Measurements from ENCODE around the gene EFCC1.
A peak's percentile ranks its signal among the peaks of the same experiment; 100 is the strongest.

Gene EFCC1

DNA sequence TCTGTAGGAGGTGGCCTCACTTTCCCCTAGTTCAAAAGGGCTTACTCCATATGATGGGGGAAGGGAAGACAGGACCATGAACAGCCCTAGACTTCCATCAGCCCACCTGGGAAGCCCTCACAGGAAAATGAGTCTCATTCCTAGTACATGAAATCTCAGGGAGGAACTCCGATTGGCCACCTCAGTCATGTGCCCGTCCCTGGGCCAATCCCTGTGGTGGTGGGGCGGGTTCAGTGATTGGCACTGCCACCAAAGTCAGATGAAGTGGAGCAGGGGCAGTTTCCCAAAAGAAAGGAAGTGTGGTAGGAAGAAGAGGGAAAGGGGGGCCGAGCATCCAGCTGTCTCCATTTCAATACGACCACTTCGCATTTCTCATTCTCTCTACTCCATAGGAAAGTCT, 33.5 kb downstream of the EFCC1 start:
- no peak for DNase-seq

DNA sequence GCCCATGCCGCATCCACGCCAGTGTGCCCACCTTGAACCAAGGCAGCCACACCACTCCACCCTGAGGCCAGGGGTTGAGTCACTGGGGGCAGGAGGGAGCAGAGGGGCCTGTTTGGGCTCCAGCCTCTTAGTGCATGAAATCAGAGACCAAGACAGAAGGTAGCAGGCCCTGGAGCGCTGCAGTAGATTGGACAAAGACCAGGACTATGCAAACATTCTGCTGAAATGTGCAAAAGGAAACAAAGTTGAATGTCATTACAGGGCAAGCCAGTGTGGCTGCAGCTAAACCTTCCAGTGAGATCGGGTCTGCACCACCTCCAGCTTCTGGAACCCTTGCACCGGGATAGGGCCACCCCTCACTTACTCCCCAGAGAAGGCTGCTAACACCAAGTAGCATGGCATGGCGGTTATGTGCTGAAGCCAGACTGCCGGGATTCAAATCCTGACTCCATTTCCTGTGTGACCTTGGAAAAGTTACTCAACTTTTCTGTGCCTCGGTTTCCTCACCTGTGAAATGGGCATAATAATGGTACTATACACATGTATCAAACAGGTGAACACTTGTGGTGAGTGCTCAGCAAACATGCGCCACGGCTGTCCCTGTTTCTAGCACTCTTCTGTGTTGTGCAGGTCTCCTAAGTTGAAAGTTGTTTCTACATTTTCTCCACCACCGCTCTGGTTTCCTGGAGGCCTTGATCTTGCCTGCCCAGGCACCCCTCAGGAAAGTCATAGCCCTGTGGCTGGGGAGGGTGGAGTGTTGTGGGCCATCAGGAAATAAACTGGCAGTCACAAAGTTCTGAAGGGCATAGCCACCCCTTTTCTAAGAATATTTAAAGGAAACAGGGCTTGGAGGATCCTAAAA, 34.5 kb downstream of the EFCC1 start:
- DNase-seq, result no peak

DNA sequence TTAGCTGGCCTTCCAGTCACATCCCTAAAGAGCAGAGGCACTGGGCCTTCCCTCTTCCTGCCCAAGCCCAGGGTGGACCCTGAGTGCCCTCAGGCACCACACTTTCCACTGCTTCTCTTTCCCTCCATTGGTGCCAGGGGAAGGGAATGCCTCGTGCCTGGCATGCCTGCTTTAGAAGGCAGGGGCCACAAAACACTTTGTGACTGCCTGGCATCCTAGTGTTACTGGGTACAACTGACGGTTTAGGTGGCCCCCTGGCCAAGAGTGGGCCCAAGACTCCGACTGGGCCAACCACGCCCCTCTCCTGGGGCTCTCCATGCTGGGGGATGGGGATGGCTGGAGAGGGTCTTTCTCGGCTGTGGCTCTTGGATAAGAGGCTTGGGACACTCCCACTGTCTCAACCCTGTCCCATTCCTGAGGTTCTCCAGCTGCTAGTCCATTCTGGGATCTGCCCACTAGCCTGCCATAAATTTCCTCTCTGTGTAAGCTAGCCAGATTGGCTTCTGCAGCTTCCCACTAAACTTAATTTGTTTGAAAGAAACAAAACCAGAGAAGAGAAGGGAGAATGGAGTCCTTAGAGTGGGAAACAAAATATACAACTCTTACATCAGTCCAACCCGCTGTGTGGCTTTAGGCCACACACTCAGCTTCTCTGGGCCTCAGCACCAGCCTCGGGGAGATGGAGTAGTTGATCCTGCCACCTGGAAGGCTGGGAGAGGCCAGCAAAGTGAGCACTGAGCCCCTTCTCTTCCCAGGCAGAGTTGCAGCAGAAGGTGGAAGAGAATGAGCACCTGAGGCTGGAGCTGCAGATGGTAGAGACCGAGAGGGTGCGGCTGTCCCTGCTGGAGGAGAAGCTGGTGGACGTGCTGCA, 35.4 kb downstream of the EFCC1 start:
- DNase-seq, result no peak

DNA sequence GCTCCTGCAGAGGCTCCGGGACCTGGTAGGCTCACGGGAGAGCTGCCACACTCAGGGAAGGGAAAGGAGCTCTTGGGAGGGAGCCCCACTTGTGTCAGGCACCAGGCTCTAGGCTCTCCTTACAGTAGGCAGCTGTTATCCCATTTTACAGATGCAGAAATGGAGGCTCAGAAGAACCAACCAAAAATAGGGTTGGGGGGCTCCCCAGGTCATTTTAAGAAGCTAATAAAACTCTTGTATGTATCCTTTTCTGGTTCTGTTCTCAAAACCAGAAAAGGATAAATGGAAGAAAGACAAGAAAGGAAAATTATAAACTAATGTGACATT, 36.0 kb downstream of the EFCC1 start:
- DNase-seq, result no peak

DNA sequence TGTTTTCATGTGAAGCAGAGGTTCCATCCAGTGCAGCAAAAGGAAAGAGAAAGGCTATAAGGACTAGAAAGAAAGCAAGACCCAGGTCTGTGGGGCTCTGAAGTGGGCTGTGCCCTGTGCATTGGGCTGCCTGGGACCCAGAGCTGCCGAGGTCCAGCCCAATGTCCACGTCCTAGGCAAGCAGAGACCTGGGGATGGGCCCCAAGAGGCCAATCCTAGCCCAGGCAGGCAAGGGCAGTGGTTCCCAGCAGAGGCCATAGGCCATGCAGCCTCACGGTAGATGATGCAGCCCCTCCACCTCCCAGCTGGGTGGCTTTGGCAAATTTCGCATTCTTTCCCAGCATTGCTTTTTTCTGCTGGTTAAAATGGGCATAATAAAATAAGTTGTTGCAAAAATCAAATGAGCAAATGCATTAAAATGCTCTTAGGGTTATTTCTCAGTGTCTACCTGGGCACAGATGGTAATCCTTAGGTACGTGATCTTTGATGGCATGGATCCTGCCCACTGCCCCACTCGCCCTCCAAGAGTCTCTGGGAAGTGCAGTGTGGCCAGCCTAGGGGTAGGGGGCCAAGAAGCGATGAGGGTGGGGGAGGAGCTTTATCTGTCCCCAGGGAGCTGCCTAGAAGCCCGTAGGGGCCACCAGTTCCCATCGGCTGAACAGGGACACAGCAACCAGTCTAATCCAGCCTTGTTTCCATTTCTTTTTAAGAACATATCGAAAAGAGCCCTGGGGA, 37.2 kb downstream of the EFCC1 start:
- DNase-seq, result no peak

DNA sequence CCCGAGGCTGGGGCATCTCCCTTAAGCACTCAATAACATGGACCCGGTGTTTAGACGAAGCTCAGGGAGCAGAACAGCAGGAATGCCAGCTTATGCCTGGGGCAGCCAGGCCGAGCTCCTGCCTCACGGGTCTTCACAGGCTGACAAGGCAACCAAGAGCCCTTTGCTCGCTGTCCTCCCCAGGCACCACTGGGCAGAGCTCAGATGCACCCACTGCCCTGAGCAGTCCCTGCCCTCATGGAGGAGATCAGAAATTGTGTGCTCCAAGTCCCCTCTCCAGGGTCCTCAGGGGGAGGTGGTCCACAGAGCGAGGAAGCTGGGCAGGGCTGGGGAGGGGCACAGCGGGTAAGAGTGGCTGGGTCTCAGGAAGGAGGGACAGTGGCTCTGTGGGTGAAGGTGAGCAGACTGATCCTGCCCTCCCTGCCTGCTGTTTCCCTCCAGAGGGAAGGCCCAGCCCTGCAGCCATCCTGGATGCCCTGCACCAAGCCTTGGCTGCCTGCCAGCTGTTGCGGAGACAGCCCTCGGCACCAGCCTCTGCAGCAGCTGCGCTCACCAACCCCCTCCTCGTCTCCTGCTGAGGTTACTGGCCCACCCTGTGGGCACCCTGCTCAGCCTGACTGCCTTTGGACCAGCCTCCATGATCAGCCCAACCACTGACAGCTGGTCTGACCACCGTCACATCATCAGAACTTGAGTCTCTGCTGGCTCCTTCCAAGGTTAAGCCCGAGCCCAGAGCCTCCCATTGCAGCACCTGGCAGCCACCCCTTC, 38.4 kb downstream of the EFCC1 start:
- DNase-seq, result no peak

DNA sequence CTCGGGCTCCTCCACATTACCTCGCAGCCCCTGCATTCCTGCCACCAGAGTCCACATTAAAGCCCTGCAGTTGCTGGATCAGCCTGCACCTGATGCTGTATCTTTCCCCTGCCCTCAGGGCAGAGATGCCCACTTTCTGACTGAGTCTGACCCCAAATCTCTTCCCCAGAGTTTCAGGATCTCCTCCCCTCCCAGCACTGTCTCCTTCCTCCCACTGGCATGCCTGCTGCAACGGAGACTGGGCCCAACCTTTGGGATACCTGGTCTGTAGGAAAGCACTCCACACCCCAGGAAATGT, 38.9 kb downstream of the EFCC1 start:
- DNase-seq, result no peak

DNA sequence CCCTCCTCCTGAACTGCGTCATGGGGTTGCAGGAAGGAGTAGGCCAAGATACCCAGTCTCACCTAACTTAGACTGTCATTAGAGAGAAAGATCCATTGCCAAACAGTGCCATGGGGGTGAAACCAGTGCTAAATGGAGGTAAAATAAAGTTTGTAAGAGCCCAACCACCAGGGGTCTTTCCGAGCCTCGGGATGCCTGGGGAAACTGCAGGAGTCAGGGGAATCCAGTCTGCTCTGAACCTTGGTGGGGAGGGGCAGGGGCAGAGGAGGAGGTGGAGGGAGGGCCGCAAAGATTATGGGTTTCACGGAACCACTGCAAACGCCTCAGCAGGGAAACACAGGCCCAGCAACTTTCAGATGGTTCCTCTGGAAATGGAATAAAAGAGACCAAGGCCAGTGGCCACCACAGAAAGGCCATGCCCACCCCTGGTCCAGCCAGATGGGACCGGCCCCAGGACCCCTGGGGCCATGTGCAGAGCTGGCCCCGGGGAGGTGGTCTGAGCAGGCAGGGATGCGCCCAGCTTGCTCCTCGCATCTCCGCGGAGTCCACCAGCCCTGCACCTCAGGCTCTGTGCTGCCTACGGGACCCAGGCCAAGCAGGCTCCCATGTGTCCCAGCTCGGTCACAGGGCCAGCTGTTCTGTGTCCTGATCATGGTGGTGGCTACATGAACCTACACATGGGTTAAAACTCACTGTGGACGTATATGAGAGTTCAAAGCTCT, 39.6 kb downstream of the EFCC1 start:
- DNase-seq, result no peak

DNA sequence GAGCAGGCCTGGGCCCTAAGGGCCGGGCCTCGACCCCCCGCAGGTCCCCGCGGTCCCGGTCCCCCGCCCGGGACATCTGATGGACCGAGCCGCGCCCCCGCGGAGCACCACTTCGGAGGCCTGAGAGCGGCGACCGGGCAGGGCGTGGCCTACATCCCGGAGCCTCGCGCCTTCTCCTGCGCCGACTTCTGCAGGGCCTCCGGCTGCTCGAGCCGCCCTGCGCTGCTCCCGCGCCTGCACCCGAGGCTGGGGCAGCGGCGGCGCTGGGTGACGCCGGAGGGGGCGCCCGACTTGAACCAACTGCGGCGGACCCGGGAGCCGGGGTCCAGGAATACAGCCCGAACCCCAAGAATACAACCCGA, 44.6 kb downstream of the EFCC1 start:
- DNase-seq, result peak; percentile 17

DNA sequence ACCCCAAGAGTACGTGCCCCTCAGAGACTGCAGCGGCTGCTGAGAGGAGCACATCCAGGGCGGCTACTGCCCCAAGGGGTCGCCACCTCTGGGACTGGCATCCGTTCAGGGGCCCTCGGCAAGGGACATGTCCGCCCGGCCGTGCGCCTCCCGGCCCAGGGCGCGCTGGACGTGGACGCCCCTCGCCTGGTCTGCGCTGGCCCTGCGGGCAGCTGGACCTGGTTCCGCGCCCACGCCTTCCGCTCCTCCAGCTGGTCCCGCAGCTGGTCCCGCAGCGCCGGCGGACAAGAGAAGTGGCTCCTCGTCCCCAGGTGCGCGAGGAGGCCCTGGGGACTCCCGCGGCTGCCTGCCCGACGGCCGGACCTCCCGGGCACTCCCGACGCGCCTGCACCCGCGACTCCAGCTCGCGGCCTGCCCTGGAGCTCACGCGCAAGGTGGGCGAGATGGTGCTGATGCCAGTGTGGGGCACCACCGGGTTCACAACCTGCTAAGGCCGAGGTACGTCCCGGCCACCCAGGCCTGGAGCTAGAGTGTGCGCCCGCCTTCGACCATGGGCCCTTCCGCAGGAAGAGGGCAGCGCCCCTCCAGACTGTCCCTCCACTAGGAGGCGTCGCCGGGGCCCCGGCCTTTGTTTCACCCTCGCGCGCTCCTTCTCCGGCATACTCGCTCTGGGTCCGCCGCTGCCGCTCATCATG, 45.1 kb downstream of the EFCC1 start:
- DNase-seq, result no peak

DNA sequence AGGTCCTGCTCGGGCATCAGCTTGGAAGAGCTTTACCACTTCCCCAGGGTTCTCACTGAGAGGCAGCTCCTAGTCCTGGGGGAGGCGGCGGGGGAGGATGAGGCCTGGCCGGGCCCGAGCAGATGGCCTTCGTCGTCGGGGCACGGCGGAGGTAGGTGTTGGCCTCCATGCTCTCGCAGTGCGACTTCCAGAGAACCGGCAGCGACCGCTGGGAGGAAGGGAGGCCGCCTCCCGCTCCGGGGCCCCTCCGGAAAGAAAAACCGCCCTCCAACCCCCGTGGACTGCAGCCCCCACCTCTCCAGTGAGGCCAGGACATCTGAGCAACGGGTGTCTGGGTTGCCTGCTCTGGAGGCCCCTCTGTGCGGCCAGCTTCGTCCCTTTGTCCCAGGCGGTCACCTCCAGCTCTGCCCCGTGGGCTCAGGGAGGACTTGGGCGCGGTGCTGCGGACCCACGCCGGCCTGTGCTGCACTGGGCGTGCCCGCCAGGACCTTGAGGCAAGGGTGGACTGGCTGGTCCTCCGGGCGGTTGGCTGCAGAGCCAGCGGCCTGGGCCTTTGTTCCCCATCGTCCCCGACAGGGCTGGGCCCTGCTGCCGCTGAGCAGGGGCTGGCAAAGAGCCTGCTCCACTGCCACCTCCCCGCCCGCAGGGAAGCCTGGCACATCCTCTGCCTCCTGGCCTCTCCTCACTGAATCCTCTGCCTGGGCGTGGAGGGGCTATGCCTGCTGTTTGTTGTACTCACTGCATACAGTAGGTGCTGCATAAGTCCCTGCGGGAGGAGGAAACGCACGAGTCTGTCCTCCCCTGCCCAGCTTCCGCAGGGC, 45.8 kb downstream of the EFCC1 start:
- no peak for DNase-seq

DNA sequence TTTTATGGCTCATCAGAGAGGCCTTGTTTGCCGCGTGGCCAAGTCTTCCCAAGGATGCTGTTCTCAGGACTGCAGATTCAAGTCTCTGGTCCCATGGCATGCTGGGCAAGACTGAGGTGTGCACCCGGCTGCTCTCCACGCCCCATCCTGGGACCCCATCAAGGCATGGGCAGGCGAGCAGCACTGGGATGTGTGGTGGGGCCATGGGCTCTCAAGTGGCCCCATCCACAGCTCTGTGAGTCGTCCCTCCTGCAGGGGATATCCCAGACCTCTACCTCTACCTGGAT, 46.4 kb downstream of the EFCC1 start:
- no peak for DNase-seq

DNA sequence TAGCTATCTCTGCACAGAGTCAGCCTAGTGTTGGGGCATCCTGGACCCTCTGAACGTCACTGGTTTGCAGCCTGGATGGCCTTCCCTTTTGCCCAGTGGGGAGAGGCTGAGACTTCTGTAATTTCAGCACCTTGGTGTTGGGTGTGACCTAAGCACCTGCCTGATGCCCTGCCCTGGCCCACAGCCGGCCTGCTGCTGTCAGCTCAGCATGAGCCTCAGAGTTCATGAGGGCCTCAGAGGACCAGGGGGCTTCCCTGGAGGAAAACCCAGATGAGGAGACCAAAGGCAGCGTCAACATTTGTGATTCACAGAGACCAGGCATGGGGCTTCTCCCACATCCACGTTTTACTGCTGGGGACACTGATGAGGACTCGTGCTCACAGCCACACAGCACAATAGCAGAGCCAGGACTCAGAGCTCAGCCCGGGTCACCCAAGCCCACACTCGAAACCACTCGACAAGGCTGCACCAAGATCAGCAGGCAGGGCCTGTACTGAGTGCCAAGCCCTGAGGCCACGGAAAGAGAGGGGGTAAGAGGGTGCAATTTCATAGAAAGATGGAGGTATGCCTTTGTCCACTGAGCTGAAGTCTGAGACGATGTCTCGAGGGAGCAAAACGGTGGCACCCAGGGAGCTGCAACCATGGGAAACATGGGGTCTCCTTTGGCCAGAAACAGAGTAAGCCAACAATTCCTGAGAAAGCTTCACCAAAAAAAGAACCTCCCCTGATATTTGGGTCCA, 49.6 kb downstream of the EFCC1 start:
- no peak for DNase-seq

DNA sequence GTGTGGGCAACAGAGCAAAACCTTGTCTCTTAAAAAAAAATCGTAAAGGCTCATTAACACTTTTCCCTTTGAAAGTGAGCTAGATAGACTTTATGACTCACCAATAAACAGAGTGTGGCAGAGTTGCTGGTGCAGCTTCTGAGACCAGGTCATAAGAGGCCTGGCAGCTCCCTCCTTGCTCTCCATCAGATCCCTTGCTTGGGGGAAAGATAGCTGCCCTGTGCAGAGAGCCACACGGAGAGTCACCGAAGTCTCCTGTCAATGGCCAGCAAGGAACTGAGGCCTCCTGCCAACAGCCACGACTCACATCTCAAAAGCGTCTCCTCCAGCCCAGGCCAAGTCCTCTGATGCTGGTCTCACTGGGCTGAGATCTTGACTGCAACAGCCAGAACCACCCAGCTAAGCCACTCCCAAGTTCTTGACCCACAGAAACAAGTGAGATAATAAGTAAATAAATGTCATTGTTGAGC, 50.8 kb downstream of the EFCC1 start:
- no peak for DNase-seq

DNA sequence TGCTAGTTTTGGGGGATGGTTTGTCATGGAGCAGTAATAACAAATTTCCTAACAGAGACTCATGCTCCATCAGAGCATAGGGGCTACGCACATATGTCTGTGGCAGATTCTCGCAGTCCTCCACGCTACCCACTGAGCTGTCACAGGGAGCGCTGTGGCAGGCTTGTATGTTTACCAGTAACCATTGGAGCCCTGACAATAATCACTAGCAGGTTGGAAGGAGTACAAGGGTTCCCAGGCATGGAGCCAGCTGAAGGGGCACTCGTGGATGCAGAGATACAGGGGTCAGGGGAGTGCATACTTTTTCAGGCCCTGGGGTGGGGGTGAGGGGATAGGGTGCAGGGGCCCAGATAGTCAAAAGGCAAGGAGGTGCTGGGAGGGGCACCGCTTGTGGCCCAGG, 51.6 kb downstream of the EFCC1 start:
- no peak for DNase-seq

DNA sequence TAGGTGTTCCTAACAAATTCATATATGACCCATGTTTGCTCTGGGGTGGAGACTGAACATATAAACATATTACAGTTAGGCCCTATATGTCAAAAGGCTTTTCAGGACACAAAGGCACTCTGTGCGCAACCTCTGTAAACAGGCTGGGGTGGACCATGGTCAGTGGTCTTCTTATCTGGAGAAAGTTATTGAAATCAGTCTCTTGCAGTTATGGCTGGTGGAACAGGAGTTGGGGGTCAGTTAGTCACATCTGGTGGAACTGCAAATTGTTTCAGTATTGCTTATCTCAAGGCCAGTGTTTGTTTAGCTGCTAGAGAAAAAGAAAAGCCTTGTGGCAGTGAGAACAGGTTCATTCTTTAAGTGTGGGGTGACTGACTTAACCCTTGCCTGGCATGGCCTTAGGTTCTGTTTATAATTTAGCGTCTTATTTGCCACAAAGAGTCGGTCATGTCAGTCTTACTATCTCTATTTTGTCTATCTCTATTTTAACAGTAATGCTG, 53.6 kb downstream of the EFCC1 start:
- no peak for DNase-seq

DNA sequence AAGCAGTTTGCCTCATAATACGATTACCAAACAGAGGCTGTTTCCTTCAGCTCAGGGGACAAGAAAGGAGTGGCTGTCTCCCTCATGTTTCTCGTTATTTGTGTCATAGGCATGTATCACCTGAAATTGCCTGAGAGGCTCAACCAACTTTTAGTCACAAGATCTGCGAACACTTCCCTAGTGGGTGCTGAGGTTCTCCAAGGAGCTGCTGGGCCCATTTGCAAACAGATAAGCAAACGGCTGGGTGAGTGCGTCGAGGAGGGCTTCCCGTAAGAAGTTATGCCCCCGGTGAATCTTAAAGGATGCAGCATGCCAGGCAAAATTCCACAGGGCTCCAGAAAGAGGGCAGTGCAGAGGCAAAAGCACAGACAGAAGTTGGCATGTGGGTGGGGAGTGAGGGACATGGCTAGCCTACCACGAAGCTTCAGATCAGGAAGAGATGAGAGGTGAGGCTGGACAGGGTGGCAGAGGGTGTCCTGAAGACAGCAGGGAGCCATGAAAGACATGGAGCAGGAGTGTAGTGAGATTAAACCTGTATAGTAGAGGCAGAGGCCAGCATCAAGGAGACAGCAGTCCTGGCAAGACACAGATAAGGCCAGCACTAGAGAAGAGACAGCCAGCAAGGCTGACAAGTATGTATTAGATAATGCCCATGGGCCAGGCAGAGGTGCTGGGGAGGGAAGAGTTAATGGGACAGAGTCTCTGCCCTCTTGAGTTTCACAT, 55.5 kb downstream of the EFCC1 start:
- DNase-seq, result no peak

DNA sequence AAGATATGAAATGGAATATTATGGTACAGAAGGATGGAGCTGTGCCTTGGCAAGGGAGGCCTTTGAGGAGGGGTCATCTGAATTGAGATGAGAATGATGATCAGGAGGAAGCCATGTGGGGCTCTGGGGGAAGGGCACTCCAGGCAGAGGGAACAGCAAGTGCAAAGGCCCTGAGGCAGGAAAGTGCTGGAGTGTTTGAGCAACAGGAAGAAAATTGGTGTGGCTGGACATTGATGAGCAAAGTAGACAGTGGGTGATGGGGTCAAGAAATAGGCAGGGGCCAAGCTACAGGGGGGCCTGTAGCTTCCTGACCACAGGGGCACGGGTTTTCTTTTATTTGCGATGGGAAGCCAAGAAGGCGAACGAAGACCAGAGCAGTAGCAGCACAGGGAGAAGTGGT, 56.1 kb downstream of the EFCC1 start:
- DNase-seq, result no peak
